GM21515 (cell line): ENCODE results near the gene TBC1D17.

Experiments used
- ATAC-seq: cut with Tn5 transposase; IDR thresholded peaks from one replicate; pipeline ENCODE4 v1.9.1; 2021; ENCODE audit not compliant: unreplicated experiment

TBC1D17 gene

DNA sequence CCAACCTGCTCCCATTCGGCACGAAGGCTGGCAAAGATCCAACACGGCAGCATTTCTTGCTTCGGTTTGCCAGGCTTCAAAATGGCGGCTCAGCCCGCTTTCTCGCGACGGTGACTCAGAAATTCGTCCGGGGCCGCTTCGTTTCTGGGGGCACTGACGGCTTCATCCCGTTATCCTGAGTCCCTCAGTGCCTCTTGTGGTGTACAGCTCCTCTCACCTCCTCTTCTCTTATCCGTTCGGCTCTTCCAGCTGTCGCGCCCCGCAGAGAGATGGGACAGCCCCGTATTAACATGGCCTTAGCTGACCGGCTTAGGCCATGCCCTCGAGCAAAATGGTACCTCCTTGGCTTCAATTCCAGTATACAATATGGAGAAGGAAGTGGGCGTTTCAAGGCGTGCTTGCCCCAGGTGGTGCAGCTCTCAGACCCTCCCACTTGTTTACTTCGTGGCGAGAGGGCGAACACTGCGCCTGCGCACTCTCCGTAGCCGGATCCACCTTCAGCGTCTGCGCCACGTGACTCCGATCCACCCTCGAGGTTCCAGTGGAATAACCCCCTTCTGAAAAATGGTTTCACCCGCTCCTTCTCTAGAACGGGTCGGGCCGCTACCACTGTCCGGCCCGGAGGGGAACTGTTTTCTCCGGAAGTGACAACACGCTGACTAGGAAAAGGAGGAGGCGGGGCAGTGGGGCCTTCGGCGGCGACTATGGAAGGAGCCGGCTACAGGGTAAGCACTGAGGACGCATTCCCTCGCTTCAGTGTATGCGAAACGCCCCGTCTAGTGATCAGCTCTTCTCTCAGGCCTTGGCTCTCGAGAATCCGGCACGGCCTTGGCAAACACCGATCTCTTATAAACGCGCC lies at the start of gene TBC1D17, which contains the start of gene AKT1S1:
TSS of gene TBC1D17 (plus strand) at position 683 of the 859 bp plus-strand sequence. CDS start at position 705, 22 bp downstream.
TSS of gene AKT1S1 (minus strand) at position 336 of the 859 bp plus-strand sequence. CDS start 4,060 bp downstream, outside the sequence.
- peak; percentile 53 for ATAC-seq

DNA sequence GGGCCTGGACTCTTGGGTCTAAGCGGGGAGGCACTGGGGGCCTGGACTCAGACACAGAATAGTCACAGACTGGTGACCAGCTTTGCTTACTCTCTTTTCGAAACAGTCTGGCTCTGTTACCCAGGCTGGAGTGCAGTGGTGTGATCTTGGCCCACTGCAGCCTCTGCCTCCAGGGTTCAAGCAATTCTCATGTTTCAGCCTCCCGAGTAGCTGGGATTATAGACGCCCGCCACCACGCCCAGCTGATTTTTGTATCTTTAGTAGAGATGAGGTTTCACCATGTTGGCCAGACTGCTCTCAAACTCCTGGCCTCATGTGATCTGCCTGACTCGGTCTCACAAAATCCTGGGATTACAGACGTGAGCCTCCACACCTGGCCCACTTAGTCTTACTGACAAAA lies 48.3 kb upstream of the TBC1D17 start:
- ATAC-seq, result no peak

DNA sequence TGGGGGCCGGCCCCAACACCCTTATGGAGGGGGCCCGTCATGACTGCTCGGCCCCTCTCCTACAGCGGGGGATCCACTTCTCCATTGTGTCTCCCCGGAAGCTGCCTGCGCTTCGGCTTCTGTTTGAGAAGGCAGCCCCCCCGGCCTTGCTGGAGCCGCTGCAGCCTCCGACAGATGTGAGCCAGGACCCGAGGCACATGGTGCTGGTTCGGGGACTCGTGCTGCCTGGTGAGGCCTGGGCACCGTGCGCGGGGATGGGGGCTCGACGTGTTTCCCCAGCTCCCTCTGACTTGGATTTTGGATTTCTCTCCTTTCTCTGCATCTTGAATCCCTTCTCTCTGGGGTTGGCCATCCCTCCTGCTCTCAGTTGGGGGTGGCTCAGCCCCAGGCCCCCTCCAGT lies 47.8 kb upstream of the TBC1D17 start:
- no peak for ATAC-seq

DNA sequence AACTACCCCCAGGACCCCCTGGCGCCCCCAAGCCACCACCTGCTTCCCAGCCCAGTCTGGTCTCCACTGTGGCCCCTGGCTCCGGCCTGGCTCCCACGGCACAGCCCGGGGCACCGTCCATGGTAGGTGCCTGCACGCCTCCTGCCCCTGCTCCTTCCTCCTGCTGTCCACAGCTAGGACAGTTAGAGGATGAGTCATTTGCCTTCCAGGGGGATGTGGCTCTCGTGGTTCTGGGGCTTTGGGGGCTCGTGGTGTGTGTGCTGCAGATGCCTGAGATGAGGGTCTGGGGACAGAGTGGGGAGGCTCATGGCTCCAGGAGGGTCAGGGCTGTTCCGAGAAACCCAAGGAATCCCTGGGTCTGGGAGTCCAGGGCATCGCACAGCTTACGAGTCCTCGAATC lies 46.7 kb upstream of the TBC1D17 start:
- no peak for ATAC-seq

DNA sequence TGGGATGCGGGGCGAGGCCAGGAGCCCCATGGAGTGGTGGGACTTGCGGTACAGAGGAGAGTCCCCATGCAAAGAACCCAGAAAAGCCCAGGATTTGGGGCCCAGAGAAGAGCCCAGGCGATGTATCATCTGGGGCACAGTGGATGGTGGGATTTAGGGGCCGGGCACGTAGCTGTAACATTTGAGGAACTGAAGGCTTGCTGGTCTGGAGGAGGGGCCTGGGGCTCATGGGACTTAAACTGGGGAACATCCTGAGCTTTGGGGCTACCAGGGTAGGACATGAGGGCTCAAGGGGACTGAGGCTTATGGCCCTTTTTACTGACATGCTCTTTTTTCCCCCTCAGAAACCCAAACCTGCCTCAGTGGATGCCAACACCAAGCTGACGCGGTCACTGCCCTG lies 45.9 kb upstream of the TBC1D17 start:
- no peak for ATAC-seq

DNA sequence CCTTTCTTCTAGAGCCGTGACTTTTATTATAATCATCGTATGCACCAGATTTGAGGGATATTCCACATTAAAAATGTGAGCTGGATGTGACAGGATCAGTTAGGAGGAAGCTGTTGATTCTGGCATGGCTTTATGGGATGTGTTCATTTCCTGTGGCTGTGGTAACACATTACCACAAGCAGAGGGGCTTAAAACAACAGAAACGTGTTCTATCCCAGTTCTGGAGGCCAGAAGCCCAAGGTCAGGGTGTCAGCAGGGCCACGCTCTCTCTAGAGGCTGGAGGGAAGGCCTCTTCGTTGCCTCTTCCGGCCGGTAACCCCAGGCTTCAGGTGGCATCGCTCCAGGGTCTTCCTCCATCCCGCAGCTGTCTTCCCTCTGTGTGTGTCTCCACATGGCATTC lies 44.9 kb upstream of the TBC1D17 start:
- no peak for ATAC-seq

DNA sequence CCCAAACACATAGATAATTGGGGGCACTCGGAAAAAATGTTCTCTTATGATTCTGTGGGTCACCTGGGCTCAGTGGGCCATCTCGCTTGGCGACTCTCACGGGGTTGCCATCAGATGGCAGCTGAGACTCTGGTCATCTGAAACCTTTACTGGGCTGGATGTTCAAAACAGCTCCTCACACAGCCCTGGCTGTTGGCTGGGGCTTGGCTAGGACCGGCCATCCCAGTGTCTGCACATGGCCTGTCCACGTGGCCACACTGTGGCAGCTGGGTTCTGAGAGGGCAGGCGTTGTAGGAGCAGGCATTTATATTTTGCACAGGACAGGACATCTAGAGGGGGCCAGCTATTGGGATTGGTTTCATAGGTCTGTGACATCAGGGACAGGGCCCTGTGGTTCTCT lies 43.9 kb upstream of the TBC1D17 start:
- no peak for ATAC-seq

DNA sequence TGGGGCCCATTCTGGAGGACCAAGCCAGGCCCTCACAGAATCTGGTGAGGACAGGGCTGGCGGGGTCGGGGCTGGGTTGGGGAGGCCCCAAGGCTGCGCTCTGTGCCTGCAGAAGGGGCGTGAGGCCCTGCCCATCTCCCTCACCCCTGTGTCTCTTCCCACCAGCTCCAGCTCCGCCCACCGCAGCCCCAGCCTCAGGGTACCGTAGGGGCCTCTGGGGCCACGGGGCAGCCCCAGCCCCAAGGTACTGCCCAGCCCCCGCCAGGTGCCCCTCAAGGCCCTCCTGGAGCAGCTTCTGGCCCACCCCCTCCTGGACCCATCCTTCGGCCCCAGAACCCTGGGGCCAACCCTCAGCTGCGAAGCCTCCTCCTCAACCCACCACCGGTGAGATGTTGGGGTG lies 41.9 kb upstream of the TBC1D17 start:
- ATAC-seq, result no peak

DNA sequence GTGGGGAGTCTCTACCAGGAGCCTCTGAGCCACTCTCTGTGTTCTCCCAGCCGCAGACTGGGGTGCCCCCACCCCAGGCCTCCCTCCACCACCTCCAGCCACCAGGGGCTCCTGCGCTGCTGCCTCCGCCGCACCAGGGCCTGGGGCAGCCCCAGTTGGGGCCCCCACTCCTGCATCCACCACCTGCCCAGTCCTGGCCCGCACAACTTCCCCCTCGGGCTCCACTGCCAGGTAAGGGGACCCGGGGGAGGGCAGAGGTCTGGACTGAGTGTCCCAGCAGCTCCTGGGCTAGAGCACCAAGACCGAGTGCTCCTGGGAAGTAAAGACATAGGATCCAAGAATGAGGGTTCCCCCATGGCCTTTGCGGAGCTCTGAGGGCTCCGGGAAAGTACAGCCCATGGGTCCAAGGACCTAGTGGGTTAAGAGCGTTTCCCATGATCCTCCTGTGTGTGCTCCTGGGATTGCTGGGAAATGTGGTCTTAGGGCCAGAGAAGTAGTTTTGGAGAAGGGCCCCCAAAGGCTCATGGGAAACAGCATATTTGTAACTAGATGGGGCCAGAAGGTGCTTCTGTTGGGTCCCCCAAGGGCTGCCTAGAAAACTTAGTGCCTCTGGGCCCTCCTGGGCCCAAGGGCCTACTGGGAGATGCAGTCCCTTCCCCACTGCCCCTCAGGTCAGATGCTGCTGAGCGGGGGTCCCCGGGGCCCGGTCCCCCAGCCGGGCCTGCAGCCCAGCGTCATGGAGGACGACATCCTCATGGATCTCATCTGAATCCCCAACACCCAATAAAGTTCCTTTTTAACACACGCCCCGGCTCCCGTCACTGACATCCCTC lies 41.1 kb upstream of the TBC1D17 start:
- ATAC-seq, result no peak

DNA sequence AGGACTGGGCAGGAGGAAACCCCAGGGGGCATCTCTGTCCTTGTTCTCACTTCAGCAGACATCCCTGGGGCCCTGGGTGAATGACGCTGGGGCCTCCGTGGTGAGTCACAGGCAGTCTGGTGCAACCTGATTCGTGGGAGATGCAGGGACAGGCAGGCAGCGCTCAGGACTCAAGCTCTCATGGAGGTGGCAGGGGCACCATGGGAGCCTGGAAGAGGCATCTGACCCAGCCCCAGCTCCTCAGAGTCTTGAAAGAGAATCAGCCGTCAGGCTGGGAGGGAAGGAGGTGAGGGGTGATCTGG lies 40.5 kb upstream of the TBC1D17 start:
- no peak for ATAC-seq

DNA sequence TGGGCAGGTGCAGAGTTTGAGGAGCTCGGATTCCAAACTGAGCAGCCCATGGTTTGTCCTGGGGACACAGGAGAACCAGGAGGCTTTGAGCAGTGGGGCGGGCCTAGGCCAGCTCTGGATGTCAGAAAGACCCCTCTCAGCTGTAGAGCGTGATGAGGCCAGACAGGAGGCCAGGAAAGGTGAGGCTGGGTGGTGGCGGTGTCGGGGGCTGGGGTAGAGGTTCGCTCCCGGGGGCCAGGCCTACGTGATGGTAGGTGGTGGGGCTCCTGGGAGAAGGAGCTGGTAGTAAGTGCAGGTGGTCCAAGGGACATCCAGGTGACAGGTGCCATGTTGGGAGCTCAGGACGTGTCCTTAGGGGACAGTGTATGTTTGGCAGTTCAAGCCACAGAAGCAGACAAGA lies 40.1 kb upstream of the TBC1D17 start:
- ATAC-seq, result no peak

DNA sequence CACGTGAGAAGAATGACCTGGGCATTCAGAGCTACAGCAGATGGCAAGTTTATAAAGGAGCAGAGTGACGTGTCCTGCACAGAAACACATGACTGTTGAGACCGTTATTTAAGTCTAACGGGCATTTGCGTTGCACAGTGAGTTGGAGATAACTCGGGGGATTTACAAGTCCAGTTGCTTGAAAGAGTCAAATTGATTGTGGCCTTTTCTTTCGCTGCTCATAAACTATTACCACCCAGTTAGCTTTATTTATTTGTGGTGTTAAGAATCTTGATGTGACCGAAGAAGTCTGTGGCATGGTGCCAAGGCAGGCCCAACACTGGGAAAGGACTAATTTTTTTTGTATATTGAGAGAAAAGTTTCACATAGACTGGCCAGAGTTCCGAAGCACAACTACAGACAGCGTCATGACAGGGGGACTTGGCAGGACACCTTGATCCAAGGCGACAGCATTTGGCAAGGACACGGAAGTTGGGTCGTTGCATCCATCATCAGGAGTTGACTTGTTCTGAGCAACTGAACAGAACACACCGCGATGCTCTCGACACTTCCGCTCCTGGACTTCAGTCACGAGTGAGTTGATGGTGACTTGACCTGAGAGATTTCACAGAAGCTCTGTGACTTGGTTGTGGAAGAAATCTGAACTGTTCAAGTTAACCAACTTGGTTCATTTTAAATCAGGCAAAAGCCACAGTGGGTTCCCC lies 38.5 kb upstream of the TBC1D17 start:
- no peak for ATAC-seq

DNA sequence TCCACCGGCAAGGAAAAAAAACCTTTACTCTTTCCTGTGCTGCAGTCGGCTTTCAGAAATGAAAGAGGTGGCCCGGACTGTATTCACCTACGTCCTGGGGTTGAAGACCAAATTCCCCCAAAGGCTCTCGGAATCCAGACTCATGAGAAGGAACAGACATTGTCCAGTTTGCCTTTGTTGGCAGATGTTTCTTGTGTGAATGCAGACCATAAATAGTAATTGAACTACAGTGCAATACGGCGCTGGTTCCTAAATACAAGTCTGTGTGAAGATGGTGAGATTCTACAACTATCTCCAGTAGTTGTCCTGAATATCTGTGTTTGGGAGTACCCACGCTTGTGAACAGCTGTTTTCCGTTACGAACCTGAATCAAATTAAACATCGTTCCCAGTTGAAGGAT lies 37.8 kb upstream of the TBC1D17 start:
- ATAC-seq, result no peak

DNA sequence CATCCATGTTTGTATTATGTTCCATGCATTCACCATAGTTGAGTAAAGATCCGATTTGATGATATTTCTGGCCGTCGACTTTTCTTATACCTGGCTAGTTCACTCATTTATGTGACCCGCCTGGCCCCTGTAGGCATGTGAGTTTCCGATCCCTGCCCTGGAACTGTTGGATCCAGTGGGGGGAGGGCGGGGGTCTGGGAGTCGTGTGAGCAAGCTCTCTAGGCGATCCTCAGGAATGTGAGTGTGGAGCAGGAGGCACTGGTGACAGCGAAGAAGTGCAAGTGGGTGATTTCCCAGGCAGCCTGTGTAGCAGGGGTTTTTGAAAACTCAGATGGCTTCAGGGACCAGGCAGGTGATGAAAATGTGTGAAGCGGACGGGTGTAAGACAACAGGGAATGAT lies 37.2 kb upstream of the TBC1D17 start:
- ATAC-seq, result no peak

DNA sequence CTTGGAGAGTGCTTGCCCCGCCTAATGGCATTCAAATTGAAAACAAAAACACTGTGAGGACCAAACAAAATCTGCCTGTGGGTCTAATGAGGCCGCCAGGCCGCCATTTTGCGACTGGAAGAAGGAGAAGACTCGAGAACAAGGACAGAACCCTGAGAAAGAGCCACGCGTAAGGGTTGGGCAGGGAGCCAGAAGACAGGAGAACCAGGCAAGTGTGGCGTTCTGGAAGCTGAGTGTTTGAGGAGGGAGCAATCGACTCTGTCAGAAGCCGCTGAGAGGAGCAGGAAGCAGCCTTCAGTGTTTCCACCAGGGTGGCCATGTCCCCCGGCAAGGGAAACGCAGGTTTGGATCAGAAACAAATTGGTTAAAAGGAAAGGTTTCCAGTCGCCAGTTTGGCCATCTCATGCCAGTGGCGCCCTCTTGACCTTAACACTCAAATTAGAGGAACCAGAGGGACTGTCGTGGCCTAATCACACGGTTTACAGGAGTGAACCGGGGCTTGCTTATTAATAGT lies 36.7 kb upstream of the TBC1D17 start:
- ATAC-seq, result no peak

DNA sequence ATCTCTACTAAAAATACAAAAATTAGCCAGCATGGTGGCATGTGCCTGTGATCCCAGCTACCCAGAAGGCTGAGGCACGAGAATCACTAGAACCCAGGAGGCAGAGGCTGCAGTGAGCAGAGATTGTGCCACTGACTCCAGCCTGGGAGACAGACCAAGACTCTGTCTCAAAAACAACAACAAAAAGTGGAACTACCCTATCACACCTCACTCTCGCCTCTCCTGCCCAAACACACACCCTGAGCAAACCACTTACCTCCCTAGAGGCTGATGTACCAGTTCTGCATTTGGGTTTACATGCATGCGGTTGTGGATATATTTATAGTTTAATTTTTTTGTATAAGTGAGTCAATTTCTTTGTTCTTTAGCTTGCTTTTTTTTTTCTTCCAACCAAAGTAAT lies 34.2 kb upstream of the TBC1D17 start:
- no peak for ATAC-seq

DNA sequence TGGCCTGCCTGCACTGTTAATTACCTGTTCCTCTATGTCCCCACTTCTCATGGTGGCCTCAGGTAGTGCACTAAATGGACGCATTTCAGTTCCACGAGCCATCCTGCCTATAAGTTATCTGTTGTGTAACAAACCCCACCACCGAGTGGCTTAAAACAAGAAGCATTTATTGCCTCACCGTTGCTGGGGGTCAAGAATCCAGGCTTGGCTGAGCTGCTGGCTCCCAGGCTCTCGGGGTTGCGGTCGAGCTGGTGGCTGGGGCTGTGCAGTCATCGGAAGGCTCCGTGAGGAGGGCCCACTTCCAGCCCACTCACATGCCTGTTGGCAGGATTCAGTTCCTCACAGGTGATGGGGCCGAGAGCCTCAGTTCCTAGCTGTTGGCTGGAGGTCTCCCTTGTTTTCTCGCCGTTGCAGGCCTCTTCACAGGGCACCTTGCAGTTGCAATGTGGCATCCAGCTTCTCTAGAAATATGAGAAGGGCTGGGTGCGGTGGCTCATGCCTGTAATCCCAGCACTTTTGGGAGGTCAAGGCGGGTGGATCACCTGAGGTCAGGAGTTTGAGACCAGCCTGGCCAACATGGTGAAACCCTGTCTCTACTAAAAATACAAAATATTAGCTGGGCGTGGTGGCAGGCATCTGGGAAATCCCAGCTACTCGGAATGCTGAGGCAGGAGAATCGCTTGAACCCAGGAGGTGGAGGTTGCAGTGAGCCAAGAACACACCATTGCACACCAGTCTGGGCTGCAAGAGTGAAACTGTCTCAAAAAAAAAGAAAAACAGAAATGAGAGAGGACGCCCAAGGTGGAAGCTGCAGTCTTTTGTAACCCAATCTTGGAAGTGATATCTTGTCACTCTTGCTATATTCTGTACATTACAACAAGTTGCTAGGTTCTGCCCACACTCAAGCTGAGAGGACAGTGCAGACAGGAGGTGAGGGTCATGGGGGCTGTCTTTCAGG lies 33.1 kb upstream of the TBC1D17 start:
- no peak for ATAC-seq

DNA sequence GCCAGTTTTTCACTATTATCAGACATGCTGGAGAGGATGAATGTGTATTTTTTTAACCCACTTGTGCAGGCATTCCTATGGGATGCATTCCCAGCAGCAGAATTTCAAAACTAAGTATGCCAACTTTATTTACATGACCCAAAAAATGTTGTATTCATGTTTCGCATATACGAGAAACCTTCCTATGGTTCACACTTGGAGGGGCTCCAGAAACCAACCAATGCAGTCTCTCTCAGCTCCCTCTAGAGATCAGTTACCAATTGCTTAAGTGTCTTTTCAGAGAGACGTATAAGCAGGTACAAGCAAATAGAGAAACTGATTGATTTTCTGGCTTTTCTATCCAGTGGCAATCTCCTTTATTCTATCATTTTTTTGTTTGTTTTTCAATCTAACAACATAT lies 32.1 kb upstream of the TBC1D17 start:
- ATAC-seq, result no peak

DNA sequence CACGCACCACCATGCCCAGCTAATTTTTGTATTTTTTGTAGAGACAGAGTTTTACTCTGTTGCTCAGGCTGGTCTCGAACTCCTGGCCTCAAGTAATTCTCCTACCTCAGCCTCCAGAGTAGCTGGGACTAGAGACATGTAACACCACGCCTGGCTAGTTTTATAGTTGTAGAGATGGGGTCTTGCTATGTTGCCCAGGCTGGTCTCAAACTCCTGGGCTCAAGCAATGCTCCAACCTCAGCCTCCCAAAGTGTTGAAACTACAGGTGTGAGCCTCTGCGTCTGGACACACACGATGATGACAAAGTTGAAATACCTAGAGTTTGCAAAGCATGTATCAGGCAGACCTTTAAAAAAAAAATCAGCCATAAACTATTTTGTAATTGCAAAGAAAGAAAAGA lies 31.1 kb upstream of the TBC1D17 start:
- no peak for ATAC-seq
